CD4-positive, alpha-beta T cell treated with Interleukin-15 for 1 hour (primary cell): ENCODE data around the gene RSBN1.
"Not testable (repeated sequence)": the region's sequence is repeated elsewhere in the genome, so short reads cannot be mapped to it uniquely, and the experiment has no call there.

Source experiments
- DNase-seq: peaks from one replicate; pipeline ENCODE4 v3.0.0-alpha.2; 2020

The RSBN1 gene

GRCh38 chr1:113811888-113812660, at the start of gene RSBN1:
Gene RSBN1 (minus strand): TSS chr1:113812476. CDS start chr1:113812412, 64 bp downstream.
- DNase-seq: peak; percentile 99

- DNase-seq: no peak
Observed at GRCh38 chr1:113861641-113862040, 49.4 kb upstream of the RSBN1 start.

DNA sequence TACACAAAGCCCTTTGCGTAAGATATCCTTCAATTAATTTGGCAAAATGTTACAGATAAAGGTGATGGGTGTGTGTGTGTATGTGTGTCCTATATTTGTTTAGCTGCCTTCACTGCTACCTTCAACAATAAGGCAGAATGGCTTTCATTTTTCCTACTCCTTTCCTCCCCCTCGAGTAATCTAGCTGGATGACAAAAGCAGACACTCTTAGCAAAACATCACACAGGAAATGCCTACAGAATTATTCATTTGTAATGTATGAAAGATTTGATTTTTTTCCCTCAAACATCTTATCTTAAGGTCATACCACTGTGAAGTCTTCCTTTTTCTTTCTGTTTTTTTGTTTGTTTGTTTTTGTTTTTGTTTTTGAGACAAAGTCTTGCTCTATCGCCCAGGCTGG, 48.6 kb upstream of the RSBN1 start:
- DNase-seq: no peak

GRCh38 chr1:113859478-113860175, 47.4 kb upstream of the RSBN1 start:
- no peak for DNase-seq

DNA sequence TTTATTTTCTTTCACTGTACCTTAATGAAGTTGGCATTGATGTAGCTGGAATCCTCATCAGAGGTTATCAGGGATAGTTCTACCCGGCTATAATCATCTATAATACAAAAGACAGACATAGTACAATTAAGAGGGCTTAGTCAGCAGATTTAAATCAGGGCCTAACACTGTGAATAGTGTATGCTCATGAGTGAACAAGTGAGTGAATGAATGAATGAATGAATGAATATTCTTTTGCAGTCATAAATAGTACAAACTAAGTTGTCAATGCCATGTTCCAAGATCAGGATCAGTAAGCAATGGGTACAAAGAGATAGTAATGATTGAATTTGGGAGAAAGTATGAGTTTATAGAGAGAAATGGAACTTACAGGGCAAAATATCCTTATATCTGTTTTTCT, 46.7 kb upstream of the RSBN1 start:
- no peak for DNase-seq

DNA sequence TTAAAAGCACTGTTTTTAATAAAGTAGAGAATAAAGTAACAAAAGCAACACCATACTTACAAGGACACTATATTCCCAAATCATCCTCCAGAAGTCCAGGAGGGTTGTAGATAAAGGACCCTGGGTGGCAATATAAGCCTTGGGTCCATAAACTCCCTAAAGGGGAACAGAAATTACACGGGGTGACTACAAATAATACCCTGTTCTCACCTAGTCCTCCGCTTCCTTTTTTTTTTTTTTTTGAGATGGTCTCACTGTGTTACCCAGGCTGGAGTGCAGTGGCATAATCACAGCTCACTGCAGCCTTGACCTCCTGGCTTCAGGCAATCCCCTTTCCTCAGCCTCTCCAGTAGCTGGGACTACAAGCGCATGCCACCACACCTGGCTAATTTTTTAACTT, 46.1 kb upstream of the RSBN1 start:
- DNase-seq: no peak

GRCh38 chr1:113857776-113858175, 45.5 kb upstream of the RSBN1 start:
- DNase-seq: no peak

GRCh38 chr1:113856401-113856790, 44.1 kb upstream of the RSBN1 start:
- no peak for DNase-seq

DNA sequence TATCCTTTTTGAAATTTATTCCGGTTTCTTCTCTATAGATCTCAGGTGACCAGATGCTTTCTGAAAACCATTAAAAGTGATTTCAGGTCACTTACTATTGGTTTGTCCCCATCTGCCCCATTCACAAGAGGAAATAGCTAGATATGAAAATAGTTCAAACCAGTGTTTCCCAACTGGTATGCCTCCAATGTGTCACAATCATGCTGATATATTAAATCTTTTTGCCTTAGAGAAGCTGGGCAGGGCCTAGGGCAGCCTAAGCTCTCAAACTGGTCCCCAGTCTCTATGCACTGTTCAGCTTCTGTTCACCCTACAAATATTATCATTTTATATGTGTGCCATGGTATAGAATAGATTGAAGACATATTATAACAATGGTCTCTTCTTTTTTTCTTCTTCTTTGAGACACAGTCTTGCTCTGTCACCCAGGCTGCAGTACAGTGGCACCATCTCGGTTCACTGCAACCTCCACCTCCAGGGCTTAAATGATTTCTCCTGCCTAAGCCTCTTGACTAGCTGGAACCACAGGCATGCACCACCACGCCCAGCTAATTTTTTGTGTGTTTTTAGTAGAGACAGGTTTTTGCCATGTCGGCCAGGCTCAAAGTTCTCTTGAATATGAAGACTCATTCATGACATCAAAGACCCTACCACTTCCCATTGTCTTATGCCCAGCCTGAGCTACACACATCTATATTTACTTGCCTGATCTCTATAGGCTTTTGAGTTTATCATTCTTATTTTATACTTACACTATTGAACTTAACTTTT, 43.5 kb upstream of the RSBN1 start:
- no peak for DNase-seq

- no peak for DNase-seq
Observed at GRCh38 chr1:113854234-113854633, 42.0 kb upstream of the RSBN1 start.

GRCh38 chr1:113852694-113853093, 40.4 kb upstream of the RSBN1 start:
- DNase-seq: not testable (repeated sequence)

DNA sequence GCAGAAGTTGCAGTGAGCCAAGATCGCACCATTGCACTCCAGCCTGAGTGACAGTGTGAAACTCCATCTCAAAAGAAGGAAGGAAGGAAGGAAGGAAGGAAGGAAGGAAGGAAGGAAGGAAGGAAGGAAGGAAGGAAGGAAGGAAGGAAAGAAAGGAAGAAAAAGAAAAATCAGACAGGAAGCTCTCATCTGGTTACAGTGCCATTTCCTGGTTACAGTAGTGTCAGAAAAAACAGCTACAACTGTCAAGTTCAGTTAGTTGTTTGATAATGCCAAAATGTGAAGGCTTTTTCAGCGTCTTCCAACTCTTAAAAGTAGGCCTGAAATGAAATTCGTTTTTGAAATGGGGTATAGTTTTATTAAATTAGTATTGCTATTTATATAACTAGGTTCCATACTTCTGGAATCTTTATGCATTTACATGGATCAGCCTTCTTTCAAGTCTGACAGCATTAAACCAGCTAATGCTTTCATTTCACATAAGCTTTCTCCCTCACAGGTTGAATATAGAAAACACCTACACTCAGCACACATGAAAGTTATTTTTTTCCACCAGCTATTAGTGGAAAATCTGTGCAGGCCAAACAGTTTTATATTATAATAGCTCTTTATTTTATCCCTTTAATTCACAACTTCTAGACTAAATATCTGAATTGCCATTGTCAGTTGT, 38.0 kb upstream of the RSBN1 start:
- DNase-seq: no peak

- DNase-seq: no peak
Observed at GRCh38 chr1:113849072-113849471, 36.8 kb upstream of the RSBN1 start.

- DNase-seq: no peak
Observed at GRCh38 chr1:113846391-113847035, 34.2 kb upstream of the RSBN1 start.

DNA sequence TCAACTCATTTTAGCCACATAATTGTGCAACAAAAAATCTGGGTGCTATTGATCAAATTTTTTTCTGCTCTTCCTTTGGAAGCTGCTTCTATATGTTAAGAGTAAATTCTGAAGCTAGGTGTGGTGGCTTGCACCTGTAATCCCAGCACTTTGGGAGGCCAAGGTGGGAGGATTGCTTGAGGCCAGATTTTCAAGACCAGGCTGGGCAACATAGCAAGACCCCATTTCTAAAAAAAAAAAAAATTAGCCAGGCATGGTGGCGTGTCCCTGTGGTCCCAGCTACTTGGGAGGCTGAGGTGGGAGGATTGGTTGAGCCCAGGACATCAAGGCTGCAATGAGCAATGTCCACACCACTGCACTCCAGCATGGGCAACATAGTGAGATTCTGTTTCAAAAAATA, 24.3 kb upstream of the RSBN1 start:
- DNase-seq: no peak

DNA sequence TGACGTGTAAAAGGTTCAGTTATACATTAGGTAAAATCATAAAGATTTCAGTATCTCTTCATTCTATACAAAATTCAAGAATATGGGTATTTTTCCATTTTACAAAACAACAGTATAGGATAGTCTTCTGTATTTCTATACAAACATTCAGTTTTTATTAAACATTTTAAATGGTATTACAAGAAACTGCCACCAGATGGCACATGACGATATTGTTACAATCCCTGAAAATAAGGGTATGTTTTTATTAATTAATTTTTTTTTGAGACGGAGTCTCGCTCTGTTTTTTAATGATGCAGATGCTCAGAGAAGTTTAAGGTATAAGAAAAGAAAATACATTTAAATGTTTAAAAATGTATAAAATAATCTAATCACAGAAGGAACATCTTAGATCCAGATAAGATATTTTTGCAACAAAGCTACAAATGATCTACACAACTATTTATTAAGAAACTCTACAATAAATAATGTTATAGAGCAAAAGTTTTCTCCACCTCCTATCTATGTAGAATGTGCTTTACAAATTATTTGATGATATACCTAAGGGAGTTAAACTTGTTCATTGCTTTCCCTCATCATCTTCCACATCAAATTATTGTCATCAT, 23.5 kb upstream of the RSBN1 start:
- DNase-seq: no peak

GRCh38 chr1:113834716-113835115, 22.4 kb upstream of the RSBN1 start:
- no peak for DNase-seq

DNA sequence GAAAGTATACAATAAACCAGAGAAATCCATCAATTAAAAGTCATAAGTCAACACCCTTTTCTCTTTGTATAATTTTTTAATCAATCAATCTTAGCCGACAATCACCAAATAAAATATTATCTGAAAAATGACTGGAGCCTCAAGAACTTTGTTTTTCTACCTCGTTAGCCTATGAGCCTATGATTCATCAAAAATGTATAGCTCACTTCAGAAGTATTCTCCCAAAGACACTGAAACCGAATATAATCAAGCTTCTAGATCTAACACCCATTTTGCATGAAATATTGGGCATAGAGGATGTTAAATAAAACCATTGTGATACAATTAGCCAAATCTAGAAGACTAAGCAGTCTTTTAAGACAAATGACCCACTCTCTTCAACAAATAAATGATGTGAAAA, 17.8 kb upstream of the RSBN1 start:
- no peak for DNase-seq

- DNase-seq: no peak
Observed at GRCh38 chr1:113821916-113822315, 9.6 kb upstream of the RSBN1 start.

- DNase-seq: no peak
Observed at GRCh38 chr1:113818578-113818977, 6.3 kb upstream of the RSBN1 start.

DNA sequence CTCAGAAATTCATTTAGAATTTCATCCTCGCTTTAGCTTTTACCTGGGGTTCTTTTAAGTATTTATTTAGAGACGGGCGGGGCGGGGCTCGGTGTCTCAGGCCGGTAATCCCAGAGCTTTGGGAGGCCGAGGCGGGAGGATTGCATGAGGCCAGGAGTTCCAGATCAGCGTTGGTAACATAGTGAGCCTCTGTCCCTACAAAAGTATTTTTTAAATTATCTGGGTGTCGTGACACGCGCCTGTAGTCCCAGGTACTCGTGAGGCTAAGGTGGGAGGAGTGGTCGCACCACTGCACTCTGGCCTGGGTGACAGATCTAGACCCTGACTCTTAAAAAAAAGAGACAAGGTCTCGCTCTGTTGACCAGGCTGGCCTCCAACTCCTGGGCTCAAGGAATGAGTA, 942 bp upstream of the RSBN1 start:
- DNase-seq: no peak

- DNase-seq: peak; percentile 21
Observed at GRCh38 chr1:113812661-113813135, 422 bp upstream of the RSBN1 start.
